SU-DHL-6 (cell line): Measurements from ENCODE around the gene EVX2.

Experiments used
- H2AFZ ChIP-seq: fragments of 200-600 bp; sonication (generic); 2 replicates; pipeline ENCODE4 v1.6.1; 2014; ENCODE audit warnings: low read depth, mild to moderate bottlenecking, moderate library complexity, mixed read lengths, antibody characterized with exemption, low read length; ENCODE audit not compliant: severe bottlenecking
- H3F3A ChIP-seq: fragments of 200-600 bp; shearing (Covaris generic); 2 replicates; pipeline ENCODE4 v1.6.0; 2016; ENCODE audit warnings: antibody characterized with exemption, mild to moderate bottlenecking; ENCODE audit not compliant: insufficient read depth
- H3K27ac ChIP-seq: fragments of 200-600 bp; sonication (generic); 2 replicates; pipeline ENCODE4 v1.5.1; 2016; ENCODE audit warnings: low read depth, mild to moderate bottlenecking, low read length, moderate library complexity, mixed read lengths
- H3K27me3 ChIP-seq: fragments of 200-600 bp; sonication (generic), shearing (Covaris generic); 2 replicates; pipeline ENCODE4 v1.6.0; 2014; ENCODE audit warnings: mild to moderate bottlenecking, low read length
- H3K36me3 ChIP-seq: fragments of 200-600 bp; sonication (generic); 2 replicates; pipeline ENCODE4 v1.6.1; 2014; ENCODE audit warnings: mild to moderate bottlenecking, low read length, mixed read lengths
- H3K4me2 ChIP-seq: fragments of 300-600, 200-600 bp; shearing (Covaris generic), sonication (generic); 2 replicates; pipeline ENCODE4 v1.6.0; 2014; ENCODE audit warnings: low read length, low read depth, mild to moderate bottlenecking; ENCODE audit not compliant: poor library complexity, severe bottlenecking
- H3K4me3 ChIP-seq: fragments of 200-600 bp; sonication (generic); 2 replicates; pipeline ENCODE4 v1.5.1; 2014; ENCODE audit warnings: antibody characterized with exemption, low read length, mild to moderate bottlenecking, mixed read lengths; ENCODE audit not compliant: insufficient read depth, poor library complexity, severe bottlenecking
- H3K79me2 ChIP-seq: fragments of 200-600 bp; sonication (generic); 2 replicates; pipeline ENCODE4 v1.6.1; 2014; ENCODE audit warnings: mild to moderate bottlenecking, low read length, moderate library complexity; ENCODE audit not compliant: insufficient read depth
- H3K9ac ChIP-seq: fragments of 200-600 bp; sonication (generic); 2 replicates; pipeline ENCODE4 v1.7.0; 2014; ENCODE audit warnings: mild to moderate bottlenecking, low read length
- H3K9me2 ChIP-seq: fragments of 200-600 bp; sonication (generic); replicated peaks from 2 replicates; pipeline ENCODE4 v1.6.1; 2014; ENCODE audit warnings: low read length; ENCODE audit not compliant: insufficient read depth
- H3K9me3 ChIP-seq: fragments of 200-600 bp; sonication (generic); 2 replicates; pipeline ENCODE4 v1.6.1; 2014; ENCODE audit warnings: low read length, mixed read lengths; ENCODE audit not compliant: insufficient read depth
- H4K20me1 ChIP-seq: fragments of 200-600 bp; sonication (generic); 2 replicates; pipeline ENCODE4 v1.6.1; 2014; ENCODE audit warnings: low read depth, mild to moderate bottlenecking, antibody characterized with exemption, low read length, moderate library complexity, mixed read lengths
- EZH2phosphoT487 ChIP-seq: fragments of 200-600 bp; sonication (generic), shearing (Covaris generic); conservative IDR thresholded peaks from 2 replicates; pipeline ENCODE4 v1.6.1; 2018; ENCODE audit warnings: mild to moderate bottlenecking, antibody characterized with exemption, low read length, moderate library complexity, mixed read lengths
- TF ChIP-seq, protein P1 (sequence below): fragments of 200-600 bp; sonication (generic); IDR thresholded peaks from one replicate; pipeline ENCODE4 v1.5.1; 2017; ENCODE audit warnings: antibody characterized with exemption, mild to moderate bottlenecking, low read length, moderate library complexity; ENCODE audit not compliant: insufficient read depth, poor library complexity, severe bottlenecking

Gene EVX2

DNA sequence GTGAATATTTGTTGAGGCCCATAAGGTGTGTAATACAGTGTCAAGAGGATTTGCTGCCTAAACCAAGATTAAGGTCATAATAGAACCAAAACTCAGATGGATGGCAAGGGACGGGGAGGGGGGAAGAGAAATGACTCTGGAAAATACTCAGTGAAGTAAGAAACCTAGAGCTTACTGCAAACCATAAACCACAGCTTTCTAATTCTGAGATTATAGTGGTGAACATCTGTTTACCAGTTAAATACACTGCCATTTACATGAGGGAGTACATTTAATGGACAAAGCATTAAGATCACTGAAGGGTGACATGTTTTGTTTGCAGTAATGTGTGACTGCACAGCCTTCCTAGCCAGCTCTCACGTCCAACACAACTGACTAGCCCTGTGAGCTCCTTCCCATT, 19.8 kb downstream of the EVX2 start:
- Histone ChIP-seq H3F3A (no peaks in the 10 kb centered on the region), H4K20me1 (no peaks in the 10 kb centered on the region), H3K9me3 (no peaks in the 10 kb centered on the region), H3K9ac (no peak overlapping the region), H3K27ac (no peak overlapping the region), H3K36me3 (no peaks in the 10 kb centered on the region), H3K4me3 (no peak overlapping the region), H3K27me3 (no peaks in the 10 kb centered on the region), H3K79me2 (no peaks in the 10 kb centered on the region), H2AFZ (no peak overlapping the region), H3K4me2 (no peak overlapping the region), H3K9me2 (no peaks in the 10 kb centered on the region)
- TF ChIP-seq, protein P1, sequence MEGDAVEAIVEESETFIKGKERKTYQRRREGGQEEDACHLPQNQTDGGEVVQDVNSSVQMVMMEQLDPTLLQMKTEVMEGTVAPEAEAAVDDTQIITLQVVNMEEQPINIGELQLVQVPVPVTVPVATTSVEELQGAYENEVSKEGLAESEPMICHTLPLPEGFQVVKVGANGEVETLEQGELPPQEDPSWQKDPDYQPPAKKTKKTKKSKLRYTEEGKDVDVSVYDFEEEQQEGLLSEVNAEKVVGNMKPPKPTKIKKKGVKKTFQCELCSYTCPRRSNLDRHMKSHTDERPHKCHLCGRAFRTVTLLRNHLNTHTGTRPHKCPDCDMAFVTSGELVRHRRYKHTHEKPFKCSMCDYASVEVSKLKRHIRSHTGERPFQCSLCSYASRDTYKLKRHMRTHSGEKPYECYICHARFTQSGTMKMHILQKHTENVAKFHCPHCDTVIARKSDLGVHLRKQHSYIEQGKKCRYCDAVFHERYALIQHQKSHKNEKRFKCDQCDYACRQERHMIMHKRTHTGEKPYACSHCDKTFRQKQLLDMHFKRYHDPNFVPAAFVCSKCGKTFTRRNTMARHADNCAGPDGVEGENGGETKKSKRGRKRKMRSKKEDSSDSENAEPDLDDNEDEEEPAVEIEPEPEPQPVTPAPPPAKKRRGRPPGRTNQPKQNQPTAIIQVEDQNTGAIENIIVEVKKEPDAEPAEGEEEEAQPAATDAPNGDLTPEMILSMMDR = no peak
- TF ChIP-seq EZH2phosphoT487 = no peak

DNA sequence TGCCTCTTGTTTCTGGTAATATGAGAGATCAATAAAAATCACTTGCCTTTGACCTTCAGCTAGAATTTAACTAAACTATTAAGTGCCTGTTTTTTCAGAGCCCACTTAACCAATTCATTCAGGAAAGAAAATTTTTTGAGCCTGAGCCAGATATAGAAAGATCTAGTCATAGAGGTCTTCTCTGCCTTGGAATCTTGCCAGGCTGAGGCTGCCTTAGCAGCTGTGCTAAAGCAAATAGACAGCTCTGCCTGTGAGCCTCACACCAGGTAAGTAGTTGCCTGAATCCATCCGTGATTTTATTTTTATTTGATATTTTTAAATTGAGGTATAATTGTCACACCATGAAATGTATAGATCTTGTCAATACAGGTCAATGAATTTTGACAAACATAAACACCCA, 27.4 kb downstream of the EVX2 start:
- Histone ChIP-seq H3F3A (no peaks in the 10 kb centered on the region), H4K20me1 (no peaks in the 10 kb centered on the region), H3K9me3 (no peaks in the 10 kb centered on the region), H3K79me2 (no peaks in the 10 kb centered on the region), H3K4me3 (no peak overlapping the region), H2AFZ (no peak overlapping the region), H3K27me3 (no peaks in the 10 kb centered on the region), H3K36me3 (no peaks in the 10 kb centered on the region), H3K9me2 (no peaks in the 10 kb centered on the region), H3K4me2 (no peak overlapping the region), H3K27ac (no peak overlapping the region), H3K9ac (no peak overlapping the region)
- TF ChIP-seq, protein P1 = no peak
- no peak for TF ChIP-seq EZH2phosphoT487

DNA sequence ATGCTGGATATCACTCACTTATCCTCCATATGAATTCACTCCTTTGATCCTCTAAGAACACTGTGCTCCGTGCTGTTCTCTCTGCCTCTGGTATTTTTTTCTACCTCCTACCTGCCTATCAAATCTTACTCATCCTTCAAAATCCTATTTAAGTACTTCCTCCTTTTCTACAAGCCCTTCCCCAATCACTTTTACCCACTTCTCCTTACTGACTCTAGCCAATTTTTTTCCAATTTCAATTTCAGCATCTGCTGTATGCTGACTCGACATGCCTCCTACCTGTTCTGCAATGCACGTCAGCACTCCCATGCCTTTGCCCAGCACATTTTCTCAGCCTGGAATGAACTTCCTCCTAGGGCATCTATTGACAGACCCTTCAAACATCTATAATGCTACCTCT, 44.4 kb downstream of the EVX2 start:
- Histone ChIP-seq H3K36me3 (no peaks in the 10 kb centered on the region), H3K27ac (no peak overlapping the region)

More for the DNA sequence above, 44.4 kb downstream of the EVX2 start:
- Histone ChIP-seq H4K20me1 (no peaks in the 10 kb centered on the region), H2AFZ (no peak overlapping the region), H3F3A (no peaks in the 10 kb centered on the region), H3K79me2 (no peaks in the 10 kb centered on the region), H3K27me3 (no peaks in the 10 kb centered on the region), H3K4me3 (no peak overlapping the region), H3K9me3 (no peaks in the 10 kb centered on the region), H3K4me2 (no peak overlapping the region), H3K9me2 (no peaks in the 10 kb centered on the region), H3K9ac (no peak overlapping the region)
- TF ChIP-seq, protein P1 = no peak
- TF ChIP-seq EZH2phosphoT487 = no peak
